Right renal cortex interstitium (tissue), 3 donors: ENCODE data around the gene CHRNA5. TPM values are rescaled to one million over a fixed set of nuclear protein-coding genes. Genes with fewer than 3 reads are reported as not detected.
A peak's percentile ranks its signal among the peaks of the same experiment; 100 is the strongest.
"Not testable (repeated sequence)": the region's sequence is repeated elsewhere in the genome, so short reads cannot be mapped to it uniquely, and the experiment has no call there.

ENCODE experiments used
- DNase-seq, 3 donors: peaks; one replicate each; pipeline ENCODE4 v3.0.0-alpha.2; 2013; ENCODE audit warnings: low read depth in 3 of 3, low spot score in 2 of 3
- polyA plus RNA-seq, 3 donors: library from polyadenylated mRNA; unstranded; fragments of 120-200 nt; gene quantifications; one replicate each; pipeline ENCODE4 v1.2.1, GENCODE V29; 2013; ENCODE audit not compliant: insufficient read length in 3 of 3

CHRNA5 gene
- 10 to 100 TPM in 2 of 3 donors, 1 to 10 TPM in 1; 6.3 to 10.2 (median 10.0) TPM for polyA plus RNA-seq

GRCh38 chr15:78565097-78565950 lies at the start of gene CHRNA5:
TSS of gene CHRNA5 (plus strand) at chr15:78565520. CDS start at chr15:78565720, 200 bp downstream.
- DNase-seq, result peak; percentile 50 to 79 (median 67)

GRCh38 chr15:78520035-78520434 lies 45.3 kb upstream of the CHRNA5 start:
- DNase-seq, result not testable (repeated sequence)

- no peak for DNase-seq
These were observed 41.1 kb upstream of the CHRNA5 start for GRCh38 chr15:78524230-78524629.

DNA sequence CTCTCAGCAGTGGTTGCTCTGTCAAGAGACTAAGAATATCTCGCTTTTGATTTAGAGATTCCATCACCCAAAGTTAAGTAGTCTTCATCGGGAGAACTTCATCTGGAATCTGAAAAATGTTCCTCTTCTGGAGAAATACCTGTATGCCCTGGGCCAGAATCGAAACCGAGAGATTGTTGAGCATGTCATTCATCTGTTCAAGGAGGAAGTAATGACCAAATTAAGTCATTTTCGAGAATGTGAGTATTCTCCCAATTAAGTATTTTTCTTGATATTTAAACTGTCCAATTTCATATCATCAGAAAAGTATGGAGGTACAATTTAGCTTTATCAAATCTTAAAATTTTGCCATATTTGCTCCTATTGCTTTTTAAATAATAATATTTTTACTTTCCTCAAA lies 38.0 kb upstream of the CHRNA5 start:
- DNase-seq, result no peak

DNA sequence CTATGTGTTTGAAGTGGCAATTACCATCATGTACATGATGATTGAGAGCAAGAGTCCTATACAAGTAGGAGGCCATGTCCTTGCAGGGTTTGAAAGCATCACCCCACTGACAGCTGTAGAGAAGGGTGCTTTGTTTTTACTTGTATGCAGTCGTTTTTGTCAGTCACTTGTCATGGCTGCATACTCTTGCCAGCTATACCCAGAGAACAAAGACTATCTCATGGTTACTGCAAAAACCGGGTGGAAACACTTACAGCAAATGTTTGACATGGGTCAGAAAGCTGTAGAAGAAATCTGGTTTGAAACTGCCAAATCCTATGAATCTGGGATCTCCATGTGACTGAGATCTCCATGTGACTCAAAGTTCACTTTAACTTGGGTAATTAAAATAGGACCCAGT lies 32.0 kb upstream of the CHRNA5 start:
- DNase-seq, result no peak

DNA sequence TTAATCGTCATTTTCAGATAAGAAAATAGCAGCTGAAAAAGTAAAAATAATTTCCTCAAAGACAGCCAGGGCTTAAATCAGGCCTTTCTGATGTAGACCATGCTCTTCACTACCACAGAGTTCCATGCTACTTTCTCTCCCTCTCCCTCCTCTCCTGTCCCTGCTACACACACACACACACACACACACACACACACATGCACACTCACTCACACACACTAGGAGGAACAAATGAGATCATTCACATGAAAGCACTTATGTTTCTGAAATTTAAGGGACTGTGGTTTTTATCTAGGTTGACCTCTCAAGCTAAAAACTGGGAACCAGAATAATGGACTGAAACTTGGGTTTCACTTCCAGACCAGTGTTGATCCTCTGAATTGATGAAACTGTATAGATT lies 29.2 kb upstream of the CHRNA5 start:
- no peak for DNase-seq

GRCh38 chr15:78537266-78537905 lies 27.9 kb upstream of the CHRNA5 start:
- no peak for DNase-seq

- DNase-seq, result no peak
These were observed 27.0 kb upstream of the CHRNA5 start for GRCh38 chr15:78538358-78538757.

DNA sequence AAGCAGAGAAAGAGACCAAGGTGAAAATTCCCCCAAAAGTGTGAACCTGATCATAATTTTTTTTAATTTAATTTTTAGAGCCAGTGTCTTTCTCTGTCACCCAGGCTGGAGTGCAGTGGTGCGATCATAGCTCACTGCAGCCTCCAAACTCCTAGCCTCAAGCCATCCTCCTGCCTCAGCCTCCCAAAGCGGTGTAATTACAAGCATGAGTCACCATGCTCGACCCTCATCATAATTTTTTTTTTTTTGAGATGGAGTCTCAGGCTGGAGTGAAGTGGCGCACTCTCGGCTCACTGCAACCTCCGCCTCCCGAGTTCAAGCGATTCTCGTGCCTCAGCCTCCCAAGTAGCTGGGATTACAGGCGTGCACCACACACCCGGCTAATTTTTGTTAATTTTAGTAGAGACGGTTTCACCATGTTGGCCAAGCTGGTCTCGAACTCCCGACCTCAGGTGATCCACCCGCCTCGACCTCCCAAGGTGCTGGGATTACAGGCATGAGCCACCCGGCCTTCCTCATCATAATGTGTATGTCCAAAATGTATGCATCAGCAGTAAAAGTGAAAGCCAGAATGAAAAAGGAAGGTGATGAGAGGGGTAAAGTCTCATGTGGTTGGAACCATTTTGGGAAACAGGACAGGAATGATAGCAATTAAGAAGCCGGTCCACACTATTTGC lies 25.7 kb upstream of the CHRNA5 start:
- not testable (repeated sequence) for DNase-seq

- peak; percentile 82 to 87 (median 85) for DNase-seq
These were observed 25.0 kb upstream of the CHRNA5 start, which contains the start of gene PSMA4 for GRCh38 chr15:78540141-78540870. TSS of gene PSMA4 (plus strand) at chr15:78540444. CDS start at chr15:78541928, 1,484 bp downstream.

- DNase-seq, result peak in 1 of 3 donors; percentile 16
These were observed 24.2 kb upstream of the CHRNA5 start for GRCh38 chr15:78540871-78541743.

- DNase-seq, result no peak
These were observed 23.6 kb upstream of the CHRNA5 start for GRCh38 chr15:78541744-78542034.

GRCh38 chr15:78542647-78543046 lies 22.7 kb upstream of the CHRNA5 start:
- DNase-seq, result no peak

DNA sequence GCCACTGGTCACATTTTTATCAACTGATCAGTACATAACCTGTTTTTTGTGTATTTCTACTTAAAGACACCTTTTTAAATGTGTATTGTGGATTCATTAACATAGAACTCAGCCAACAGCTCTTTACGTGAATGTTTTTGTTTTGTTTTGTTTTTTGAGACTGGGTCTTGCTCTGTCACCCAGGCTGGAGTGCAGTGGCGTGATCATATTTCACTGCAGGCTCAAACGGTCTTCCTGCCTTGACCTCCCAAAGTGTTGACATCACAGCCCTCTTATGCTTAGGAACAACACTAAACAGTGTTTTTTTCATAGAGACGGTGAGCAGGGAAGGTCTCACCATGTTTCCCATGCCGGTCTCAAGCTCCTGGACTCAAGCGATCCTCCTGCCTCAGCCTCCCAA lies 15.1 kb upstream of the CHRNA5 start:
- no peak for DNase-seq

DNA sequence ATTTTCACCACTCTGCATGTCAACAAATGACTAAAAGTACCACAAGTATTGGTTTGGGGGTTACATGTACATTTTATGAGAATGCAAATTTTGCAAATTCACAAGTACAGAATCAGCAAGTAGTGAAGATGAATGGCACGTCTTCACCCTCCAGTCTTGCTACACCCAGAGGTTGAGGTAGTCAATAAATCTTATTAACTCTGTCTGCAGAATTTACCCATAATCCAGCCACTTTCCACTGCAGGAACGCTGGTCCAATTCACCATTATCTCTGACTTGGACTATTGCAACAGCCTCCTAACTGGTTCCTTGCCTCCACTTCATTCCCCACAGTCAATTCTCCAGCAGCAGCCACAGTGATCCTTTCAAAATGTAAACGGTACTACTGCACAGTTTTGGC lies 14.5 kb upstream of the CHRNA5 start:
- DNase-seq, result no peak

DNA sequence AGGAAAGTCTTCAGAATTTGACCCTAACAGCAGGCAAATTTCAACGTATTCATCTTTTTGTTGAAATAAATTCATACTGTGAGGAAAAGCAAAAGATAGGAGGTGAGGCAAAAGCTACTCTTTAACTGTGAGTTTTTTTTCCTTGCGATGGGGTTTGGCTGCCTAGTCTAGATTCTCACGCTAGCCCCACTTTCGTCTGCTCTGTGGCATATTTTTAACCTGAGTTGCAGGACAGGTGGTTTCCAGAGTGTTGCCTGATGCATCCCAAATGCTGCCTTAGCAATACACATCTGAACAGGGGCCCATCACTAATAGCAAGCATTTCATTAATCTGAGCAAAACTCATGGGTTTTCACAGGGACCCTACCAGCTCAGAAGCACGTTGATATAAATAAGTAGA lies 13.4 kb upstream of the CHRNA5 start:
- DNase-seq, result no peak

DNA sequence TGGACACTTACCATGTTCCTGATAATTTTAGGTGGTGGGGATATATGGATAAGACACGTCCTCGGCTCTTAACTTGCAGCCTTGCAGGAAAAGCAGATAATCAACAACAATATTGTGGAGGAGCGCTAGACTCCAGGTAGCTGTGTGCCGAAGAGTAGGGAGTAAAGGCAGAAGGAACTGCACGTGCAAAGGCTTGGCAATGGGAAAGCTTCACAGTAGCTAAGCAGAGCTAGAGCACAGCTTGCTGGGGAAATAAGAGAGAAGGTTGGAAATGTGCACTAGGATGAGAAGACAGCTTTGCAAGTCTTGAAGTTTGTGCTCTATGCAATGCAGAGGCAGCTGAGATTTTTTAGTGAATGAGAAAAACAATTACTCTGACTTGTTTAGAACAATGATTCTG lies 12.7 kb upstream of the CHRNA5 start:
- no peak for DNase-seq

DNA sequence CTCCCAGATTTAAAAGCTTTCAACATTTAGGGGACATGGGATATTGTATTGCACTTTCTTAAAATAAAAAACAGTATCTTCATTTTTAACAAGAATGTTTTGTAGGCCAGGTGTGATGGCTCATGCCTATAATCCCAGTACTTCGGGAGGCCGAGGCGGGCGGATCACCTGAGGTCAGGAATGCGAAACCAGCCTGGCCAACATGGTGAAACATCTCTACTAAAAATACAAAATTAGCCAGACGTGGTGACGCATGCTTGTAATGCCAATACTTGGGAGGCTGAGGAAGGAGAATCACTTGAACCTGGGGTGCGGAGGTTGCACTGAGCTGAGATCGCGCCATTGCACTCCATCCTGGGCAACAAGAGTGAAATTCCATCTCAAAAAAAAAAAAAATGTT lies 5.1 kb upstream of the CHRNA5 start:
- not testable (repeated sequence) for DNase-seq

GRCh38 chr15:78561490-78561889 lies 3.8 kb upstream of the CHRNA5 start:
- DNase-seq, result no peak

DNA sequence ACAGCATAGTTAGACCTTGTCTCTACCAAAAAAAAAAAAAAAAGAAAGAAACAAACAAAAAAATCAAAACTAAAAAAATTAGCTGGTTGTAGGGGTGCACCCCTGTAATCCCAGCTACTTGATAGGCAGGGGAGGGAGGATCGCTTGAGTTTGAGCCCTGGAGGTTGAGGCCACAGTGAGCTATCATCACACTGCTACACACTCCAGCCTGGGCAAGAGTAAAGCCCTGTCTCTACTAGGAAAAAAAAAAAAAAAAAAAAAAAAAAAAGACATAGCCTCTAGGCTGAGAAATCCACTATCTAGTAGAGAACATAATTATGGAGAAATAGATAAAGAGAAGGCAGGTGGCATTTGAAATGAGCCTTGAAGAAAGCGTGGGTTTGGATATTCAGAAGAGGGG lies 2.2 kb upstream of the CHRNA5 start:
- no peak for DNase-seq
